HG02798 (cell line): Measurements from ENCODE around the gene GRB10.

Experiments
- ATAC-seq: cut with Tn5 transposase; IDR thresholded peaks from one replicate; pipeline ENCODE4 v1.9.1; 2021; ENCODE audit warnings: mild to moderate bottlenecking; ENCODE audit not compliant: unreplicated experiment, poor library complexity

The GRB10 gene

DNA sequence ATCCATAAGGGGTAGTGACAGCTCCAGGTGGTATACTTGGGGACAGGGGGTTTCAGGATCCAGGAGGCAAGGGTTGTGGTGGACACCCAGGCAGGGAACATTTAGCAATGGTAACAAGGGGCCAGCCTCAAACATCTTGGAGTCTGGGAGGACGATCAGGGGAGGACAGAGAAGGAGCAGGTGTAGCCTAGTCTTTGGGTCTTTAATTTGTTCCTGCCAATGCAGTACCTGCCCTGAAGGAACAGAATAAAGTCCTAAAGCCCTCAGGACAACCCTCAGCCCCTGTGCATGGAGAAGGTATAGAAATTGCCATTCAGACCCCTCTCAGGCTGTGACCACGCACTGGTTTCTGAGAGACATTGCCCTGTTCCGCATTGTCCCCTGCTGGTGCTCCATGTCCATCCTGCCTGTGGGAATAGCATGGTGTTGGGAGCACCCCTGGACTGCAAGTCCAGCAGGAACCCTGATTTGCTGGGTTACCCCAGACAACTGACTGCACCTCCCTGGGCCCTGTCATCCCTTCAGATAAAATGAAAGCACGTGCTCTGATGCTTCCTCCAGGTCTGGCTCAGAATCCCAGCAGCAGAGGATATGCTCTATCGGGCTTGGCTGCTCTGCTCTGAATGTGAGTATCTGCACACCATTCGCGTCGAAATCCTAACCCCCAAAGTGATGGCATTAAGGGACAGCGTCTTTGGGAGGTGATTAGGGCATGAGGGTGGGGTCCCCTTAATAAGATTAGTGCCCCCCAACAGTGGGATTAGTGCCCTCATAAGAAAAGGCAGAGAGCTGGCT, 241.7 kb downstream of the GRB10 start:
- no peak for ATAC-seq
